ENCODE measurements around the gene CKS2. TPM values are rescaled to one million over a fixed set of nuclear protein-coding genes. Genes with fewer than 3 reads are reported as not detected.

The CKS2 gene
- polyA plus RNA-seq, 1 donor from 2014 or later, result 48.5 TPM

DNA sequence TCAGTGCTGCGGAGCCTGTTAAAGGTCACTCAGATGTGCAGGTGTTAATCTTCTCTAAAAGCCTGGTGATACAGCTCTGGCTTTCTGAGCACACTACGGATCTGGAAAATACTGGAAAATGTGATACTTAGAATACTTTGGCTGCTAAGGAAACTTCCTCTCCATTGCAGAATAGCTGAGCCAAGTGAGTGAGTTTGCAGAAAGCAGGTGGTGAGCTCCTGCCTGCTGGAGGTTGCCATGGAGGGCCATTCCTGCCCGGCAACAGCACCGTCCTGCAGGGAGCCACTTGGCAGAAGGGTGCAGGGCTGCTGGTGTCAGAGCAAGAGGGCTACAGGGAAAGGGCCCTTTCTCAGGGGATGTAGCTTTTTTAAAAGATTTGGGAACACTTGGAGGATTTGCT lies 48.0 kb downstream of the CKS2 start:
- H3K36me3 ChIP-seq (ENCODE audit: insufficient read depth, low read length), result peaks cover 11% of the 10 kb centered on the region
- H3K79me2 ChIP-seq (replicated peaks; ENCODE audit: insufficient read depth, low read length), result no peaks in the 10 kb centered on the region
- H4K20me1 ChIP-seq (ENCODE audit: insufficient read depth), result no peaks in the 10 kb centered on the region
- no peak overlapping the region for H3K4me3 ChIP-seq (ENCODE audit: low read length)
- H3K27me3 ChIP-seq (ENCODE audit: insufficient read depth, low read depth, low read length), result no peaks in the 10 kb centered on the region
- no peak overlapping the region for H3K9ac ChIP-seq (ENCODE audit: low read length)
- no peak overlapping the region for H3K4me2 ChIP-seq (ENCODE audit: low read length)
- H3F3A ChIP-seq (ENCODE audit: insufficient read depth, low read length, poor library complexity, severe bottlenecking), result no peaks in the 10 kb centered on the region
- TF ChIP-seq RAD21 (conservative IDR thresholded peaks at IDR 0.05) (no peak), MXI1 (conservative IDR thresholded peaks at IDR 0.05; ENCODE audit: poor library complexity, severe bottlenecking) (no peak), EP300 (conservative IDR thresholded peaks at IDR 0.05; ENCODE audit: poor library complexity, severe bottlenecking) (no peak), EZH2 (IDR thresholded peaks at IDR 0.05; ENCODE audit: borderline replicate concordance, insufficient read depth, low read length, poor library complexity, severe bottlenecking) (no peak), SMC3 (conservative IDR thresholded peaks at IDR 0.05; ENCODE audit: poor library complexity) (no peak), POLR2AphosphoS5 (IDR thresholded peaks at IDR 0.05) (no peak), TAF1 (IDR thresholded peaks at IDR 0.05; ENCODE audit: low read depth) (no peak)
- TF ChIP-seq, protein P1, sequence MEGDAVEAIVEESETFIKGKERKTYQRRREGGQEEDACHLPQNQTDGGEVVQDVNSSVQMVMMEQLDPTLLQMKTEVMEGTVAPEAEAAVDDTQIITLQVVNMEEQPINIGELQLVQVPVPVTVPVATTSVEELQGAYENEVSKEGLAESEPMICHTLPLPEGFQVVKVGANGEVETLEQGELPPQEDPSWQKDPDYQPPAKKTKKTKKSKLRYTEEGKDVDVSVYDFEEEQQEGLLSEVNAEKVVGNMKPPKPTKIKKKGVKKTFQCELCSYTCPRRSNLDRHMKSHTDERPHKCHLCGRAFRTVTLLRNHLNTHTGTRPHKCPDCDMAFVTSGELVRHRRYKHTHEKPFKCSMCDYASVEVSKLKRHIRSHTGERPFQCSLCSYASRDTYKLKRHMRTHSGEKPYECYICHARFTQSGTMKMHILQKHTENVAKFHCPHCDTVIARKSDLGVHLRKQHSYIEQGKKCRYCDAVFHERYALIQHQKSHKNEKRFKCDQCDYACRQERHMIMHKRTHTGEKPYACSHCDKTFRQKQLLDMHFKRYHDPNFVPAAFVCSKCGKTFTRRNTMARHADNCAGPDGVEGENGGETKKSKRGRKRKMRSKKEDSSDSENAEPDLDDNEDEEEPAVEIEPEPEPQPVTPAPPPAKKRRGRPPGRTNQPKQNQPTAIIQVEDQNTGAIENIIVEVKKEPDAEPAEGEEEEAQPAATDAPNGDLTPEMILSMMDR (IDR thresholded peaks at IDR 0.05; ENCODE audit: poor library complexity, severe bottlenecking), result no peak
- TF ChIP-seq, protein P2, sequence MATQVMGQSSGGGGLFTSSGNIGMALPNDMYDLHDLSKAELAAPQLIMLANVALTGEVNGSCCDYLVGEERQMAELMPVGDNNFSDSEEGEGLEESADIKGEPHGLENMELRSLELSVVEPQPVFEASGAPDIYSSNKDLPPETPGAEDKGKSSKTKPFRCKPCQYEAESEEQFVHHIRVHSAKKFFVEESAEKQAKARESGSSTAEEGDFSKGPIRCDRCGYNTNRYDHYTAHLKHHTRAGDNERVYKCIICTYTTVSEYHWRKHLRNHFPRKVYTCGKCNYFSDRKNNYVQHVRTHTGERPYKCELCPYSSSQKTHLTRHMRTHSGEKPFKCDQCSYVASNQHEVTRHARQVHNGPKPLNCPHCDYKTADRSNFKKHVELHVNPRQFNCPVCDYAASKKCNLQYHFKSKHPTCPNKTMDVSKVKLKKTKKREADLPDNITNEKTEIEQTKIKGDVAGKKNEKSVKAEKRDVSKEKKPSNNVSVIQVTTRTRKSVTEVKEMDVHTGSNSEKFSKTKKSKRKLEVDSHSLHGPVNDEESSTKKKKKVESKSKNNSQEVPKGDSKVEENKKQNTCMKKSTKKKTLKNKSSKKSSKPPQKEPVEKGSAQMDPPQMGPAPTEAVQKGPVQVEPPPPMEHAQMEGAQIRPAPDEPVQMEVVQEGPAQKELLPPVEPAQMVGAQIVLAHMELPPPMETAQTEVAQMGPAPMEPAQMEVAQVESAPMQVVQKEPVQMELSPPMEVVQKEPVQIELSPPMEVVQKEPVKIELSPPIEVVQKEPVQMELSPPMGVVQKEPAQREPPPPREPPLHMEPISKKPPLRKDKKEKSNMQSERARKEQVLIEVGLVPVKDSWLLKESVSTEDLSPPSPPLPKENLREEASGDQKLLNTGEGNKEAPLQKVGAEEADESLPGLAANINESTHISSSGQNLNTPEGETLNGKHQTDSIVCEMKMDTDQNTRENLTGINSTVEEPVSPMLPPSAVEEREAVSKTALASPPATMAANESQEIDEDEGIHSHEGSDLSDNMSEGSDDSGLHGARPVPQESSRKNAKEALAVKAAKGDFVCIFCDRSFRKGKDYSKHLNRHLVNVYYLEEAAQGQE (IDR thresholded peaks at IDR 0.05; ENCODE audit: borderline replicate concordance), result no peak
- no peak overlapping the region for H3K27ac ChIP-seq (ENCODE audit: low read length)
- H3K9me2 ChIP-seq (ENCODE audit: insufficient read depth, low read length), result no peaks in the 10 kb centered on the region
- H2AFZ ChIP-seq (ENCODE audit: low read depth, low read length), result no peak overlapping the region
- no peaks in the 10 kb centered on the region for H3K9me3 ChIP-seq (ENCODE audit: low read length)

DNA sequence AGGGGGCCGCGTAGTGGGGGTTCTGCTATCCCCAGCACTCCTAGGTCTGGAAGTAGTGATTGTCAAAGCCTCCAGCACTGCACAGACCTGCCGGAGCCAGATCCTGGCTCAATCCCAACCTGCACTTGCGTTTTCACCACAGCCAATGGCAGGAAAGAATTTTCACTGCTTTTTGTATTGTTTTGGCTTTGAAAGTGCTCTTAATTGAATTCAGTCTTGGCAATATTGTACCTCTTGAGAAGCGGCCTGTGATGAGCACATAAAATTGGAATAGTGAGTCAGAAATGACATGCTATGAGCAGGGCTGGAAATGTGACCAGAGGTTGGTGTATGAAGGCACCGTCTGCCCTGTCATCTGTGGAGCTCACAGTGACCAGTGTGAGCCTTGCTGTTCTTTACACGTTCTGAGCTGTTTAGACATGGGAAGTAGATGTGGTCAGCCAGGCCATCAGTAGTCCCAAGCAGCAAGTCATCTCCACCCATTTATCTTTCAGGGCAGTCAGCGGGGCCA lies 48.8 kb downstream of the CKS2 start:
- Histone ChIP-seq H3K9me3 (ENCODE audit: low read length) (no peaks in the 10 kb centered on the region), H3K9ac (ENCODE audit: low read length) (no peak overlapping the region), H3F3A (ENCODE audit: insufficient read depth, low read length, poor library complexity, severe bottlenecking) (no peaks in the 10 kb centered on the region), H2AFZ (ENCODE audit: low read depth, low read length) (no peak overlapping the region), H3K4me2 (ENCODE audit: low read length) (no peak overlapping the region), H4K20me1 (ENCODE audit: insufficient read depth) (no peaks in the 10 kb centered on the region), H3K36me3 (ENCODE audit: insufficient read depth, low read length) (peaks cover 11% of the 10 kb centered on the region), H3K9me2 (ENCODE audit: insufficient read depth, low read length) (no peaks in the 10 kb centered on the region), H3K27ac (ENCODE audit: low read length) (no peak overlapping the region), H3K79me2 (replicated peaks; ENCODE audit: insufficient read depth, low read length) (no peaks in the 10 kb centered on the region), H3K4me3 (ENCODE audit: low read length) (no peak overlapping the region), H3K27me3 (ENCODE audit: insufficient read depth, low read depth, low read length) (no peaks in the 10 kb centered on the region)
- TF ChIP-seq RAD21 (conservative IDR thresholded peaks at IDR 0.05) (no peak), SMC3 (conservative IDR thresholded peaks at IDR 0.05; ENCODE audit: poor library complexity) (no peak), TAF1 (IDR thresholded peaks at IDR 0.05; ENCODE audit: low read depth) (no peak), MXI1 (conservative IDR thresholded peaks at IDR 0.05; ENCODE audit: poor library complexity, severe bottlenecking) (no peak), EP300 (conservative IDR thresholded peaks at IDR 0.05; ENCODE audit: poor library complexity, severe bottlenecking) (no peak), EZH2 (IDR thresholded peaks at IDR 0.05; ENCODE audit: borderline replicate concordance, insufficient read depth, low read length, poor library complexity, severe bottlenecking) (no peak), POLR2AphosphoS5 (IDR thresholded peaks at IDR 0.05) (no peak)
- TF ChIP-seq, protein P2 (IDR thresholded peaks at IDR 0.05; ENCODE audit: borderline replicate concordance), result no peak
- TF ChIP-seq, protein P1 (IDR thresholded peaks at IDR 0.05; ENCODE audit: poor library complexity, severe bottlenecking), result no peak
